Measurements from ENCODE around the gene TATDN3. TPM values are rescaled to one million over a fixed set of nuclear protein-coding genes. Genes with fewer than 3 reads are reported as not detected.
"Not testable (repeated sequence)": the region's sequence is repeated elsewhere in the genome, so short reads cannot be mapped to it uniquely, and the experiment has no call there.

The TATDN3 gene

DNA sequence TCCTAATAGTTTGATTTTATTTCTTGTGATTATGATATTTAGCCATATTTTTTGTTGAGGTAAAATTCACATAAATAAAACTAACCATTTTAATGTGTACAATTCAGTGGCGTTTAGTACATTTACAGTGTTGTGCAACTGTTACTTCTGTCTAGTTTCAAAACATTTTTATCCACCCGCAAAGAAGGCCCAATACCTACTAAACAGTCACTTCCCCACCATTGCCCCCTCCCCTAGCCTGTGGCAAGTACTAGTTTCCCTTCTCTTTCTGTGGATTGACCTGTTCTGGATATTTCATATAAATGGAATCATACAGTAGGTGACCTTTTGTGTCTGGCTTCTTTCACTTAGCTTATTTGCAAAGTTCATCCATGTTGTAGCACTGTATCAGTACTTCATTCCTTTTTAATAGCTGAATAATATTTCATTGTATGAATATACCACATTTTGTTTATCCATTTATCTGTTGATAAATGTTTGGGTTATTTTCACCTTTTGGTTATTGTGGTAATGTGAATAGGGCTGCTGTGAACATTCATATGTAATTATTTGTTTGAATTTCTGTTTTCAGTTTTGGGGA, 70.5 kb downstream of the TATDN3 start:
- Histone ChIP-seq H3K4me1 (ENCODE audit: control insufficient read depth, insufficient read depth, low read length) (peaks cover 23% of the 10 kb centered on the region), H3K27me3 (ENCODE audit: control insufficient read depth, insufficient read depth, low read length) (no peaks in the 10 kb centered on the region), H3K9me3 (replicated peaks; ENCODE audit: low read length) (no peaks in the 10 kb centered on the region), H3K36me3 (ENCODE audit: insufficient read depth, low read length) (peaks cover 15% of the 10 kb centered on the region), H3K9ac (ENCODE audit: low read depth, low read length) (no peak overlapping the region), H3K4me2 (ENCODE audit: low read length) (no peak overlapping the region), H3K4me3 (ENCODE audit: low read length) (no peak overlapping the region)

DNA sequence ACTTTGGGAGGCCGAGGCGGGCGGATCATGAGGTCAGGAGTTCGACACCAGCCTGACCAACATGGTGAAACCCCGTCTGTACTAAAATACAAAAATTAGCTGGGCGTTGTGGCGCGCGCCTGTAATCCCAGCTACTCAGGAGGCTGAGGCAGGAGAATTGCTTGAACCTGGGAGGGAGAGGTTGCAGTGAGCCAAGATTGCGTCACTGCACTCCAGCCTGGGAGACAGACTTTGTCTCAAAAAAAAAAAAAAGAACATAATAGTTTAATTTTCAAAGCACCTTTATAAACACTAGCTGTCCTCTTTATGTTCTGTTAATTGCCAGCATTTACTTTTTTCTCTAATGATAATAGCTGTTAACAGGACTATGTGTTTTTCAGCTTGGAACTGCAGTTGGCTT, 71.7 kb downstream of the TATDN3 start:
- not testable (repeated sequence) for H3K9me3 ChIP-seq (replicated peaks; ENCODE audit: low read length); H3K4me3 ChIP-seq (ENCODE audit: low read length); H3K4me2 ChIP-seq (ENCODE audit: low read length); H3K27me3 ChIP-seq (ENCODE audit: control insufficient read depth, insufficient read depth, low read length); H3K9ac ChIP-seq (ENCODE audit: low read depth, low read length)
- H3K4me1 ChIP-seq (ENCODE audit: control insufficient read depth, insufficient read depth, low read length): peaks cover 23% of the 10 kb centered on the region
- H3K36me3 ChIP-seq (ENCODE audit: insufficient read depth, low read length): peaks cover 16% of the 10 kb centered on the region

DNA sequence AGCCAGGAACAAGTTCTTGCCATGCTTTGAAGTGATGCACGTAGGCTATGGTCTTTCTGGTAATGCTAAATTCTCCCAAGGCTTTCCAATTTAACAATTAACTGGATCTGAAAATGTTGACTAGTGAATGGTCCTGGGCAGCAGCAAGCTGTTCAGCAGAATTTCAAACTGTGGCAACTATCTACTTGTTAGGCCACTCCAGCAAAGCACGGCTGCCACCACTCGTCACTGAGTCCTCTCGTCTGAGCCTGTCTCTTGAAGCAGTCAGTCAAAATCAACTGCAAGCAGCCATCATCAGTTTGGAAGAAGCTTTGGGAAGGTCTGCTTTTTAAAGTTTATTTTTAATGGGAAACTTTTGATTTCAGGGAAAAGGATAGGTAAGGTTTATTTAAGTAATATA, 72.5 kb downstream of the TATDN3 start:
- H3K4me1 ChIP-seq (ENCODE audit: control insufficient read depth, insufficient read depth, low read length): peaks cover 17% of the 10 kb centered on the region
- H3K36me3 ChIP-seq (ENCODE audit: insufficient read depth, low read length): peaks cover 16% of the 10 kb centered on the region
- H3K4me3 ChIP-seq (ENCODE audit: low read length): no peak overlapping the region
- H3K27me3 ChIP-seq (ENCODE audit: control insufficient read depth, insufficient read depth, low read length): no peaks in the 10 kb centered on the region
- no peak overlapping the region for H3K9ac ChIP-seq (ENCODE audit: low read depth, low read length)
- no peak overlapping the region for H3K4me2 ChIP-seq (ENCODE audit: low read length)
- H3K9me3 ChIP-seq (replicated peaks; ENCODE audit: low read length): no peaks in the 10 kb centered on the region

Small RNA genes lying within 50 kb of the gene (small RNA-seq; reads per million reads assigned to genes)
- not detected for gene AC104333.1
- not detected for gene AC104333.2

All from skeletal muscle satellite cell (primary cell).